Panc1 (cell line): ENCODE results near the gene APP.

Experiments
- POLR2AphosphoS5 ChIP-seq: IDR thresholded peaks from 2 replicates; pipeline ENCODE4 v1.6.1; 2012; ENCODE audit warnings: mild to moderate bottlenecking, low read depth, low read length, moderate library complexity
- TF ChIP-seq, protein P1 (sequence below): fragments of 450-650 bp; IDR thresholded peaks from 2 replicates; pipeline ENCODE4 v1.5.1; 2017; ENCODE audit warnings: mild to moderate bottlenecking
- TF ChIP-seq, protein P2 (sequence below), 2 experiments: IDR thresholded peaks; 2 replicates each; pipeline ENCODE4 v1.6.1; 2011 to 2012; ENCODE audit warnings: low read depth in 2 of 2, control low read depth in 1 of 2, low read length in 1 of 2, mild to moderate bottlenecking in 1 of 2, moderate library complexity in 1 of 2; ENCODE audit not compliant: insufficient read depth in 1 of 2

DNA sequence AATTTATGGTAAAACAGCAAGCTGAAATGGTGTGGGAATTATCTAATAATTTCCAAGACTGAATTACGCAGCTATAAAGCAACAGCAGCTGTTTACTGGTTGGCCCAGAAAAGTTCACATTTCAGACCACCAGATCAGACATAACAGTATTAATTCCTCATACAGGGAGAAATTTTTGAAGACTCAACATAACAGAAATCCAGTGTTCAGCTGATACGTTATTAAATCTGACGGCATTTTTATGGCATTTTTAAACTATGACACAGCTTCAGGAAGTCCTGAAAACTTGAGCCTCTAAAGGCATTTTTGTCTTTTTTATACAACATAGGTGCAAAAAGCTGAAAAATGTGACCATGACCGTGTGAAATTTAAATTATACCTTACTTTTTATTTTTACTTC is 91.2 kb downstream of the APP start:
- TF ChIP-seq, protein P1, sequence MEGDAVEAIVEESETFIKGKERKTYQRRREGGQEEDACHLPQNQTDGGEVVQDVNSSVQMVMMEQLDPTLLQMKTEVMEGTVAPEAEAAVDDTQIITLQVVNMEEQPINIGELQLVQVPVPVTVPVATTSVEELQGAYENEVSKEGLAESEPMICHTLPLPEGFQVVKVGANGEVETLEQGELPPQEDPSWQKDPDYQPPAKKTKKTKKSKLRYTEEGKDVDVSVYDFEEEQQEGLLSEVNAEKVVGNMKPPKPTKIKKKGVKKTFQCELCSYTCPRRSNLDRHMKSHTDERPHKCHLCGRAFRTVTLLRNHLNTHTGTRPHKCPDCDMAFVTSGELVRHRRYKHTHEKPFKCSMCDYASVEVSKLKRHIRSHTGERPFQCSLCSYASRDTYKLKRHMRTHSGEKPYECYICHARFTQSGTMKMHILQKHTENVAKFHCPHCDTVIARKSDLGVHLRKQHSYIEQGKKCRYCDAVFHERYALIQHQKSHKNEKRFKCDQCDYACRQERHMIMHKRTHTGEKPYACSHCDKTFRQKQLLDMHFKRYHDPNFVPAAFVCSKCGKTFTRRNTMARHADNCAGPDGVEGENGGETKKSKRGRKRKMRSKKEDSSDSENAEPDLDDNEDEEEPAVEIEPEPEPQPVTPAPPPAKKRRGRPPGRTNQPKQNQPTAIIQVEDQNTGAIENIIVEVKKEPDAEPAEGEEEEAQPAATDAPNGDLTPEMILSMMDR, result no peak
- no peak for TF ChIP-seq POLR2AphosphoS5
- TF ChIP-seq, protein P2, sequence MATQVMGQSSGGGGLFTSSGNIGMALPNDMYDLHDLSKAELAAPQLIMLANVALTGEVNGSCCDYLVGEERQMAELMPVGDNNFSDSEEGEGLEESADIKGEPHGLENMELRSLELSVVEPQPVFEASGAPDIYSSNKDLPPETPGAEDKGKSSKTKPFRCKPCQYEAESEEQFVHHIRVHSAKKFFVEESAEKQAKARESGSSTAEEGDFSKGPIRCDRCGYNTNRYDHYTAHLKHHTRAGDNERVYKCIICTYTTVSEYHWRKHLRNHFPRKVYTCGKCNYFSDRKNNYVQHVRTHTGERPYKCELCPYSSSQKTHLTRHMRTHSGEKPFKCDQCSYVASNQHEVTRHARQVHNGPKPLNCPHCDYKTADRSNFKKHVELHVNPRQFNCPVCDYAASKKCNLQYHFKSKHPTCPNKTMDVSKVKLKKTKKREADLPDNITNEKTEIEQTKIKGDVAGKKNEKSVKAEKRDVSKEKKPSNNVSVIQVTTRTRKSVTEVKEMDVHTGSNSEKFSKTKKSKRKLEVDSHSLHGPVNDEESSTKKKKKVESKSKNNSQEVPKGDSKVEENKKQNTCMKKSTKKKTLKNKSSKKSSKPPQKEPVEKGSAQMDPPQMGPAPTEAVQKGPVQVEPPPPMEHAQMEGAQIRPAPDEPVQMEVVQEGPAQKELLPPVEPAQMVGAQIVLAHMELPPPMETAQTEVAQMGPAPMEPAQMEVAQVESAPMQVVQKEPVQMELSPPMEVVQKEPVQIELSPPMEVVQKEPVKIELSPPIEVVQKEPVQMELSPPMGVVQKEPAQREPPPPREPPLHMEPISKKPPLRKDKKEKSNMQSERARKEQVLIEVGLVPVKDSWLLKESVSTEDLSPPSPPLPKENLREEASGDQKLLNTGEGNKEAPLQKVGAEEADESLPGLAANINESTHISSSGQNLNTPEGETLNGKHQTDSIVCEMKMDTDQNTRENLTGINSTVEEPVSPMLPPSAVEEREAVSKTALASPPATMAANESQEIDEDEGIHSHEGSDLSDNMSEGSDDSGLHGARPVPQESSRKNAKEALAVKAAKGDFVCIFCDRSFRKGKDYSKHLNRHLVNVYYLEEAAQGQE (IDR thresholded peaks at IDR 0.05; ENCODE audit: insufficient read depth in 1 of 2, low read depth in 2 of 2, low read length in 1 of 2), result no peak
